ENCODE data around the gene CSPG4.

CSPG4 gene

DNA sequence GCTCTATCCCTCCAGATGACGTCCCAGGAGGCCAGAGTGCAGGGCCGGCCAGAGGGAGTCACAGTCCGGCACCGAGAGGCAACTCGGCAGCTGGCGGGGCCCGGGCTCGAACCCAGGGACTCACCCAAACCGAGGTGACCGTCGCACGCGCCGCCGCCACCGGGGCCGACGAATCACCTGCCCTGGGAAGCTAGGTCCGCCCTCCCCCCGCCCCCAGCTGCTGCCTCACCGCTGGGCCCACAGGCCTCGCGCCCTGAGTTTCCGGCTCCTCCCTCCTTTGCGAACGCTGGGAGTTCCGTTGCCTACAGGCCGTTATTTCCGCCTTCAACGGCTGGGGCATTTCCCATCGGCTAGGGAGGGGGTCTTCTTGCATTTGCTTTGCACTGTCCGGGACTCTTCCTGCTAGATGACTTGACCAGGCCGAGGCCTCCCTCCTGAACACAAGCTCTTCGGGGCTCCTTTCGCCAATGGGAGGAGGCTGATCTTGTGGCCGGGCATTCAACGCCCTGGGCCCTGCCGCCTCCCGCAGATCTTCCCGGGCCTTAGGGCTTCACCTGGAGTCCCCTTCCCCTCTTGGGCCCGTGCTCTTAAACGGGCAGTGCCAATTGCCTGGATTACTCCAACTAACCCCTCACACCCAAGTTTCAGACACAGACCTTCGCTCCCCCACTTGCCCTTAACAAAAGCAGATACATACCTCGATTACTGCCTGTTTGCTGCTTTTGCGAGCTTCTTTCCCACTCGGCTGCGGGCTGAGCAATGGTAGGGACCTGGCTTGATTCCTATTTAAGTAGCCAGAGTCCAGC, 86.9 kb downstream of the CSPG4 start, which contains the start of gene SNUPN:
Gene SNUPN, minus strand, starts transcription at position 184 of the 806 bp plus-strand sequence. CDS start 4,674 bp downstream, outside the sequence.
- Histone ChIP-seq H3K4me1 (ENCODE audit: insufficient read depth, low read length) (peaks cover 8% of the 10 kb centered on the region), H3K27me3 (ENCODE audit: control insufficient read depth in 1 of 2, insufficient read depth in 2 of 2, low read length in 2 of 2) (no peaks in the 10 kb centered on the region), H3K36me3 (ENCODE audit: insufficient read depth, low read length) (no peaks in the 10 kb centered on the region), H3K27ac (ENCODE audit: low read depth, low read length) (peak within 1 kb of the TSS; percentile 75), H3K9ac (ENCODE audit: low read length) (peak within 1 kb of the TSS; percentile 83), H3K9me3 (ENCODE audit: low read length) (no peaks in the 10 kb centered on the region), H3K4me3 (ENCODE audit: low read depth in 1 of 2, low read length in 2 of 2) (peak within 1 kb of the TSS; percentile 84 to 91)

Measured in muscle layer of colon (tissue), 2 donors.